Head of caudate nucleus (tissue), 42 donors: ENCODE results near the gene CATSPER1.

ENCODE experiments used
- DNase-seq, 42 donors: peaks; one replicate each; pipeline versions ENCODE4 v3.0.0 to v3.0.0-alpha.2; 2020 to 2021; ENCODE audit warnings: mixed read lengths in 7 of 42
- intact Hi-C: fragments of 100-400 bp; cut with DNase I; formaldehyde crosslinking; loops from one replicate; pipeline ENCODE4 v1.15.0; 2022

The CATSPER1 gene

DNA sequence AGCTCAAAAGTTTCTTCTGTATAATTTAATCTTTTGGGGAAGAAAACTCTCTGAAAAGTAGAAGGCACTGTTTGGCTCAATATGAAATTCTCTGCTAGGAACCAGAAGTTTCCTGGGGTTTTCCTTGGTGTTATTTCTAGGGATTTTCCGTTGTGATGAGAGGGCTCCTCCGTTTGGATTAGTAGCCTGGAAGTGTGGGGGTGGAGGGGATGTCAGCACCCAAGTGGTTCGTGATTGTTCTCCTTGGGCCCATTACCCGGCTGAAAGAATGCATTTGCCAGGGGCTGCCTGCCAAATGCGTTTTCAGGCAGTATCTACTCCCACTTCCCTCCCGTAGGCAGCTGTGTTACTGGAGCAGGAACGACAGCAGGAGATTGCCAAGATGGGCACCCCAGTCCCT, 30.2 kb upstream of the CATSPER1 start:
- DNase-seq = no peak
- intact Hi-C loops = no loop called here

DNA sequence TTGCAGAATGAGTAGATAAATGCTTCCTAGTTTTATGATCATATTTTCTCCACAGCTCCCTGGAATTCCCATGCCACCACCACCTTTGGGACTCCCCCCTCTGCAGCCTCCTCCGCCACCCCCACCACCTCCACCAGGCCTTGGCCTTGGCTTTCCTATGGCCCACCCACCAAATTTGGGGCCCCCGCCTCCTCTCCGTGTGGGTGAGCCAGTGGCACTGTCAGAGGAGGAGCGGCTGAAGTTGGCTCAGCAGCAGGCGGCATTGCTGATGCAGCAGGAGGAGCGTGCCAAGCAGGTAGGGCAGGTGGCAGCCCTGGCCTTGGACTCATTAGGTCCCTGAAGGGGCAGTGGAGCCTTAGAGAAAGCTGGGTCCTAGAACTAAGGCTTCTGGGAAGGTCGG, 28.7 kb upstream of the CATSPER1 start:
- intact Hi-C loops = no loop called here
- DNase-seq = no peak

DNA sequence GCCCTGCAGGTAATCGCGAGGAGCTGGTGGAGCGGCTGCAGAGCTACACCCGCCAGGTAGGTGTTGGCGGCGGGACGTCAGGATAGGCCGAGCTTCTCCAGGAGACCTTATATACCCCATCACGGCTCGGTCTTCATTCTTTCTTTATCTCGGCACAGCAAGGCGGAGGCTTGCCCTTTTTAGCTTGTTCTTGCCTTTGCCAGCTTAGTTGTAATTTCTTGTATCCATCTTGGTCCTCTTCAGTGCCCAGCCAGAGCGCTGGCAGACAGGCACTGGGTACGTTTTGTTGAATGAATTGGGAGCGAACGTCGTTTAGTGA, 26.3 kb upstream of the CATSPER1 start:
- intact Hi-C loops = loop anchor here (1.0 kb wide), 1 partner anchor 50 kb away; the partner anchor contains the start of genes BANF1 and EIF1AD
- DNase-seq = no peak

DNA sequence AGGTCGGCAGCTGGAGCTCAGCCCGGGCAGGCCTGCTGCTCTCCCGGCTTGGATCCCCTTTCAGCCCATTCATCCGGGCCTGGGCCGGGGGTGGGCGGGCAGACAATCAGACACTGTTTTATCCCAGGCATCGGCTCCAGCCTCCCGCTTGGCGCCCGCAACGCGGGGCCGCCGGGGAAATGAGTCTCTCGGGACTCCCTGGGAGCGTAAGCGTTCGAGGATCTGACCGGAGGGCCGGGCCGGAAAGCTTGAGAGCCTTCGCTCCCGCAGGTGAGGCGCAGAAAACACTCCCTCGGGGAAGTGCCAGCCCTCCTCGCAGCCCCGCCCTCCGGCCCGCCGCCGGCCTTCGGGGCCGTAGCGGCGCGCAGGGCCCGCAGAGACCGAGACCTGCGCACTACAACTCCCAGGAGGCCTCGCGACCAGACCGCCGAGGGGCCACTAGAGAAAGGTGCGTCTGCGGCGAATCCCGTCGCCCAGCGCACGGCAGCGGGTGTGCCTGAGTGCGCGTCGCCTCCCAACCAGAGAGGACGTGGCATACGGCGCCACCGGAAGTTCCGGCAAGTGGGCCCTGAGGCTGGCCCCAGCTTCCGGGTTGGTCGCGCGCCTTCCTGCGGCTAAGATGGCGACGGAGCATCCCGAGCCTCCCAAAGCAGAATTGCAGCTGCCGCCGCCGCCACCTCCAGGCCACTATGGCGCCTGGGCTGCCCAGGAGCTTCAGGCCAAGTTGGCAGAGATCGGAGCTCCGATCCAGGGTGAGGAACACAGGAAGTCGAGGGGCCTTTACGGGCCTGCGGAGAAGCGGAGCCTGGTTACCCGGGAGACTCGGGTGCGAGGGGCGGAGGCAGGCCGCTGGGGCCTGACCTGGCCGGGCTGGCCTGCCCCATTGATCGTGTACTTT, 25.7 kb upstream of the CATSPER1 start, which contains the start of gene SF3B2:
TSS of gene SF3B2 (plus strand) at position 599 of the 898 bp plus-strand sequence. CDS start at position 620, 21 bp downstream.
- peak; percentile 98 to 100 (median 99) for DNase-seq
- intact Hi-C loops = loop anchor here (1.0 kb wide), 1 partner anchor 50 kb away; the partner anchor contains the start of genes BANF1 and EIF1AD

DNA sequence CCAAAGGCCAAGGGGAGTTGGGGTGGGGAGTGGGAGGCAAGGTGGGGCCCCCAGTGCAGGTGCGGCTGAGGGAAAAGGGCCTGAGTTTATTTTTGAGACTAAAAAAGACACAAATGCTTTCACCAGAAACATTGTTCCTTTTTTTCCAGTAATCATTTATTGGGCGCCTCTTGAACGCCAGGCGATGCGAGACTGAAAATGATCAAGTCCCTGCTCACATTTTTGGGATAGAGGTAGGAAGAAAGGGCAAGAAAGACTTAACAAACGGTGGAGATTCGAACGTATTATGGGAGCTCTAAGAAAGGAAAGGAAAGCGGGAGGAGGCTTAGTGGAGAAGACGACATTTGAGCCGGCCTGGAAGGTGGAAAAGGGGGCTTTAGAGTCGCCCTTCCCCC, 25.1 kb upstream of the CATSPER1 start:
- DNase-seq = no peak
- intact Hi-C loops = no loop called here

DNA sequence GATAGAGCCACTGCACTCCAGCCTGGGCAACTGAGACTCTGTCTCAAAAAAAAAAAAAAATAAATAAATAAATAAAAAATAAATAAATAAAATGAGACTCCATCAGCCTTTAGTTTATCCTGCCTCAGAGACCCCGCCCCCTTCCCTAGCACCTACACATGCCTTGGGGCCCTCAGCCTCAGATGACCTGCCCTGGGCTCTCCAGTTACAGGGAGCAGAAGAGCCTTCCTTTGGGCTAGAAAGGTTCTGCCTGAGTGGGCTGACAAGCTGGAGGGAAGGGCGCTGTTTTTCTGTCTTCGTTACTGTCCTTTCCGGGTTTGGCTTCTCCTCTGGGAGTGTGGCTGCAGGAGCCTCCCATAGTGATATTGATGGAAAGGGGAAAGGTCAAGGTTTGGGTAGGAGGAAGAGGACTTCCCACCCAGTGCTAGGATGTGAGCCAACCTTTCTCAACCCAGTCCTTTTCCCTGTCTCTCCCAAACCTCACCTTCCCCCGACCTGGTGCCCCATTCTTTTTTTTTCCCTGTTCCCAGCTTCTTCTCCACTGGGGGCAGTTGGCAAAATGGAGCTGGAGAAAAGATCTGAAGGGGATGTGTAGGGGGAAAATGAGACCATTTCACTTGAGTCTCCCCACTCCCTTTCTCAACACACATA, 24.4 kb upstream of the CATSPER1 start:
- intact Hi-C loops = no loop called here
- DNase-seq = no peak

DNA sequence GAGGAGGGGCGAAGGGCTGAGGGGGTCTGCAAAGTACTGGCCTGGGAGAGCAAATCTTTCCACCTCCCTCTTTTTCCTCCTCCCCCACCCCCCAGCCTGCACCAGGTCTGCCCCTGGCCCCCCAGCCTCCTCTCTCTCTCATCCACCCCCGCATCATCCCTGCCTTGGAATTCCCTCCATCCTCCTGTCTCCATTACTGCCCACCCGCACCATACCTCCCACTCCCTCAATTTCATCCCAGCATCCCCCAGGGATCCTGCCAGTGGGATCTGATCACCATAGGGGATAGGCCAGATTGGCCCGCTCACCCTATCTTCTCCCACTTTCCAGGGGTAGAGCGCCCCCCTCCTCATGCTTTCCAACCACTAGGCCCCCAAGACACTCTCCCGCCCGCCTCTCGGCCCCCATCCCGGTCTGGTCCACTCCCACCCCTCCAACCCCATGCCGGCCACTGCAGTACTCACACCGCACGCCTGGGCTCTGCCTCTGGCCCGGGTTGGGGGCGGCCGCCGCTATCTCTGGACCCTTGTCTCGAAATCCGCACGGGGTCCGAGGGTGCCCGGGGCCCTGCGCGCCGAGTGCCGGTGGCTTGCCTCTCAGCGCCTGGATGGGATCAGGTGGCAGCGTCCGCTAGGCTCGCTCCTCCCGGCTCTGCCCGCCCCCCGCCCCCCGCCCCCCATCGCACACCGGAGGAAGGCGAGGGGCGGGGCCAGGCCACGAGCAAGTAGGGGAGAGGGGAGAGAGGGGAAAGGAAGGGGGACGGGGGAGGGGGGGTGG, 22.5 kb upstream of the CATSPER1 start, which contains the start of gene GAL3ST3:
TSS of gene GAL3ST3 (minus strand) at position 615 of the 777 bp plus-strand sequence. CDS start 3,746 bp downstream, outside the sequence.
- DNase-seq = peak in 21 of 42 donors; percentile 8 to 63 (median 43)

DNA sequence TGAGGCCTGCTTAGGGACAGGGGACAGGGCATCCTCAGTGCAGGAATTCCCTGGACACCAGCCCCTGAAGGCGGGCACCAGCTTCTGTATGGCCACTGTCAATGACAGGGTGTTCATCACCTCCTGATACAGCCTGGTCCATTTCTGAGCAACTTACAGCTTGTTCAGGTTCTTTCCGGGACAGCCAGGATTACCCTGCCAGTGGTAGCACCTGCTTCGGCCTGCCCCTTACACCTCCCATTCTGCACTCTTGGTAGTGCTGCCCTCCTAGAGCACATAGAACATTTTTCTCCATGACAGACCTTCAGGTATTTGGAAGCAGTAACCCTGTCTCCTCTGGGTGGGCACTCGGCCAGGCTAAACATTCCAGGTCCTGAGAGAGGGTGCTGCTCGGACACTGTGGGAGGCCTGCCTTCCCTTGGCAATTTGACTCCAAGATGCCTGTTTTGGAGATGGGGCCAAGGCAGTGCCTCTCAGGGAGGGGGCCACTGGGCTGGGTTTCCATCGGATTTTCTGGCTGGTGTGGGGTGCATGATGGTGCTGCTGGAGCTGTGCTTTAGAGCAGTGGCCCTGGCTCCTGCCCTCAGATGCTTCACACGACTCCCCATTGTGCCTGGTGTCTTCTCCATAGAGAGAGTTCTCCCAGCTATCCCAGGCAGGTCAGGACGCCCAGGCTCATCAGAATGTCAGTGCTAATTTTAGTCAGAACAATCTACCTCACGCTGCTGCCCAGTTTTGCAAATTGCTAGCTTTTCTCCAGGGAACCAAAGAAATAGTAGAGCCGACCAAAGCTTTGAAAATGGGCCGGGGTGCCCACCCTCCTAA, 21.5 kb upstream of the CATSPER1 start:
- peak in 3 of 42 donors; percentile 10 to 26 (median 18) for DNase-seq
- intact Hi-C loops = no loop called here

More for the DNA sequence above, 22.5 kb upstream of the CATSPER1 start, which contains the start of gene GAL3ST3:
- intact Hi-C loops = no loop called here

DNA sequence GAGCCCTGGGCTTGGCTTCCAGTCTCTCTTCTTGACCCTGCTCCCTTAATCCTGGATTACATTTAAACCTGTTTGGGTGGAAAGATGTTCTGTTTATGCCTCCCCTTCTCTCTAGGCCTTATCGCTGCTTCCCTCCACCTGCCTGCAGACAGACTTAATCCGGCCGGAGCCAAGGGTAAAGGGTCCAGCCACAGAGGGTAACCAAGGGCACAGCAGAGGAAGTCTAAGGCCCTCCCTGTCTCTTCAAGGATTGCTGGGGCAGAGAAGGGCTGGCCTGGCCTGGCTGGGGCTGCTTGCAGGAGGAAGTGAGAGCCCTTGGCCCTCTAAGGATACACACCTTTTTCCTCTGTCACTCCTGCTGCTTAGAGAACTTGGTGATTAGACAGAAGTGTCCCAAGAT, 20.6 kb upstream of the CATSPER1 start:
- no peak for DNase-seq
- intact Hi-C loops = no loop called here

DNA sequence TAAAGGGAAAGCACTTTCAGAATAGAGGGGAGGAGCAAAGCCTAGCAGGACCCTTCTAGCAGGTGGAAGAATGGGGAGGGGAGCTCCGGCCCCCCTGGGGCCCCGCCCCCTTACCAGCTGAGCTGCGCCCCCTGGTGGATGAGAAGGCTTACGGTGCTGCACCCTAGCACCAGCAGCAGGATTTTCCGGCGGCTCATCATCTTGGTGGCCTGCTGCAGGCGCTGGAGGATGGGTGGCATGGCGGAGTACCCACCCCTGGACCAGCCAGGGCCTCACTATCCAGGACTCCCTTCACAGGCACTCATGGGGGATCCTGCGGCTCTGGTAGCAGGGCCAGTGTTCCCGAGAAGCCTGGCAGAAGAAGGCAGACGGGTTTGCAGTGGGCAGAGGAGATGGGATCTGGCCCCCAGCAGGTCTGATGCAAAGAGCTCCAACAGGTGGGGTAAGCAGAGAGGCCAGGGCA, 18.9 kb upstream of the CATSPER1 start:
- intact Hi-C loops = no loop called here
- DNase-seq = peak; percentile 57 to 94 (median 86)

DNA sequence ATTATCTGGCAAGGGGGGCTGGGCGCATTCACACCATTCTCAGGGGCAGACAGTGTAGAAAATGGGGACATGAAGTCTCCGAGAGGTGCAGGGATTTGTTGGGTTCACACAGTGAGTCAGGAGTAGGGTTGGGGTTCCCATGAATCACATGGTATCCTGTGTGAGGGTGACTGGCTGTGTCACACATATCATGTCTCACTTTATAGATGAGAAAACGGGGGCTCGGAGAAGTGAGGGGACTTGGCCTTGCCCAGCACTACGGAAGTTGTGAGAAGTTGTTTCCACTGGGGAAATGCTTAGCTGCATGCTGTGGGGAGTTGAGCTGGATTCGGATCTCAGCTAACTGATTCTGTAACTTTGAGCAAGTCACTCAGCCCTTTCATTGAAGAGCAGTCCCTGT, 18.5 kb upstream of the CATSPER1 start:
- DNase-seq = no peak
- intact Hi-C loops = no loop called here

DNA sequence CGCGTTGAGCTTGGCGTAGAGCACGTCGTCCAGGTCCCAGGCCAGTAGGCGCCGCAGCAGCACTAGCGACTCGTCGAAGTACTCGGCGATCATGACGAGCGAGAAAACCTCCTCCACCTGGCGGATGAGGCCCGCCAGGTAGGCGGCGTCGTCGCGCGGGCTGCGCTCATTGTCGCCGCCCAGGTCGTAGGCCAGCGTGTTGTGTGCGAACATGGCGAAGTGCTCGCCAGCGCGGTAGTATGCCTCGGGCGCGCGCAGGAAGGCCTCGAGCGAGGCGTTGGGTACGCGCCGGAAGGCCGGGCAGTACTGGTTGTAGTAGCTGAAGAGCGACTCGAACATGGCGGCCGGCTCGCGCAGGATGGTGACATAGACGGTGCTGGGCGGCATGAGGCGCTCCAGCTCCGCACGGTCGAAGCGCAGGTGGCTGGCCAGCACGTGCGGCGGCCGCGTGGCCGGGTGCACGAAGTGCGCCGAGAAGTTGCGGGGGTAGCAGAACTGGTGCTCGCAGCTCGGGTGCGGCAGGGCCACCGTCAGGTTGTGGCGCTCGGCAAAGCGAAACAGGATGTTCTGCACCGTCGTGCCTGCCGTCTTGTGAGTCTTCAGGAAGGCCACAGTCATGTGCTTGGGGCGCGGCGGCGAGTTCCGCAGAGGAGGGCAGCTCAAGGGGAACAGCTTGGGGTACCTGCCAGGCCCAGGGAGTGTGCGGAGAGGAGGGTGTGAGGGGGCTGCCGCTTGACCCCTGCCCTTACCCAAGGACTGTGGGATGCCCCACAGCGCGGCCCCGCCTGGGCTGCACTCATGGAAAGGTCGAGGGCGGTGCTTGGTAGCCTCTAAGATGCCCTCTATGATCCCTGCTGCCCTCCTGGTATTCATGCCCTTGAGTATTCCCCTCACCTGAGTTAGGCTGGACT, 17.0 kb upstream of the CATSPER1 start:
- intact Hi-C loops = no loop called here
- DNase-seq = no peak

DNA sequence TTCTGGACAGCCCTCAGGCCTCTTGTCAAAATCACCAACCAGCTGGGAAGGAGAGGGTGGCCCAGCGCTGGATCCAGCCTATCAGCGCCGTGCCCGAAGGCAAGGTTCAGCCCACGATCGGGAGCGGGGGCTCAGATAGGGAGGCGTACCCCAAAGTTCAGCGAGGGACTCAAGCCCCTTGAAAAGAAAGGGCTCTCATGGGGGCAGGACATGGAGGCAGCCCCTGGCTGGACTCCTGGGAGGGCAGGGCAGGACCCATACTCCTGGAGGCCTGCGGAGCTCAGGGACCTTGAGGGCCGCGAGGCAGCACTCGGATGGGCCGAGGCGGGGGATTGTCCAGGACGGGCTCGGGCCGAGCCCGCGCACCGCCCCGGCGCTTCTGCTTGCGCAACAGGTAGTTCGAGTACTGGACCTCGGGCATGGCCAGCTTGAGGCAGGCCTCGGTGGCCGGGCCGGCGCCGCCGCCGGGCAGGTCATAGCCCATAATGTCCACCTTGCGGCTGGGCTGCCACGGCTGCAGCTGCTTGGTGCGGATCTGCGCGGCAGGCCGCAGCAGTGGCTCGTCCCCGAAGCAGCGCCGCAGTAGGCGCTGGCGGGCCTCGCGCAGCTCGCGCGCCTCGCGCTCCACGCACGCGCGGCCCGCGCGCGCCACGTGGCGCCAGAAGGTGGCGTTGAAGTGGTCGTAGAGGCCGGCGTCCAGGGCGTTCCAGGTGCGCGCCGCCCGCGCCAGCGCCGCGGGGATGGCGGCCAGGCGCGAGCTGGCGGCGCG, 16.1 kb upstream of the CATSPER1 start:
- no peak for DNase-seq
- intact Hi-C loops = no loop called here

DNA sequence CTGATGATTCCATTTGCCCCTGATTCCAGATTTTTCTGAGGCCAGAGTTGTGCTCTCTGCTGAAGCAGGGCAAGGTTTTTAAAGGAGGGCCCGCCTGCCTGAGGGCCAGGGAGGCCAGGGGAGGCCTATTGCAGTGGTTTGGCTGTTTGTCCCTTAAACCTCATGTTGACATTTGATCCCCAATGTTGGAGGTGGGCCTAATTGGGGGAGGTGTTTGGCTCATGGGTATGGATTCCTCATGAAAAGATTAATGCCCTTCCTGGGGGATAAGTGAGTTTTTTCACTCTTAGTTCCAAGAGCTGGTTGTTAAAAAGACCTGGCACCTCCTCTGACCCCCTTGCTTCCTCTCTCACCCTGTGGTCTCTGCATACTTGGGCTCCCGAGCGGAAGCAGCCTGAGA, 13.5 kb upstream of the CATSPER1 start:
- no peak for DNase-seq
- intact Hi-C loops = no loop called here

DNA sequence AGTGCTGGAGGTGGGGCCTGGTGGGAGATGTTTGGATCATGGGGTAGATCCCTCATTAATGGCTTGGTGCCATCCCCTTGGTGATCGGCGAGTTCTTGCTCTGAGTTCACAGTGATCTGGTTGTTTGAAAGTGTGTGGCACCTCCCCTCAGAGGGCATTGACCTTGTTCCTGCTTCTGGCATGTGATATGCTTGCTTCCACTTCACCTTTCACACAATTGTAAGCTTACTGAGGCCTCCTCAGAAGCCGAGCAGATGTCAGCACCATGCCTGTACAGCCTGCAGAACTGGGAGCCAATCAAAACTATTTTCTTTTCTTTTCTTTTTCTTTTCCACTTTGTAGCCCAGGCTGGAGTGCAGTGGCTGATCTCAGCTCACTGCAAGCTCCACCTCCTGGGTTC, 11.0 kb upstream of the CATSPER1 start:
- no peak for DNase-seq
- intact Hi-C loops = no loop called here

DNA sequence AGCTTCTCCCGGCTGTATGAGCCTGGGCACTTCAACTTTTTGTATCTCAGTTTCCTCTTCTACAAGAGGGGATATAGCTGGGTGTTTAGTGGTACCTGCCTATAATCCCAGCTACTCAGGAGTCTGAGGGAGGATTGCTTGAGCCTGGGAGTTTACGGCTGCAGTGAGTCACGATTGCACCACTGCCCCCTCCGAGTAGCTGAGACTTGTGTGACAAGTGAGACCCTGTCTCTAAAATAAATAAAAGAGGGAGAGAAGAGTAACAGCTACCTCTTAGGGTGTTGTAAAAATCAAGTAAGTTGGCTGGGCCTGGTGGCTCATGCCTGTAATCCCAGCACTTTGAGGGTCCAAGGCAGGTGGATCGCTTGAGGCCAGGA, 10.0 kb upstream of the CATSPER1 start:
- intact Hi-C loops = no loop called here
- DNase-seq = no peak
